ENCODE measurements around the gene ROPN1L.

ROPN1L gene

GRCh38 chr5:10445352-10445751 lies 3.7 kb downstream of the ROPN1L start:
- TF ChIP-seq CTCF (IDR thresholded peaks at IDR 0.05; ENCODE audit: control extremely low read depth, extremely low read depth, low read depth, missing control alignments): no peak
- CTCF ChIA-PET: interaction anchor here (1.1 to 1.5 kb wide), 3 partner anchors 22 to 182 kb away, joined by 3 to 6 read pairs (median 3); no protein-coding TSS in a partner anchor
- POLR2A ChIA-PET: no interaction called here

DNA sequence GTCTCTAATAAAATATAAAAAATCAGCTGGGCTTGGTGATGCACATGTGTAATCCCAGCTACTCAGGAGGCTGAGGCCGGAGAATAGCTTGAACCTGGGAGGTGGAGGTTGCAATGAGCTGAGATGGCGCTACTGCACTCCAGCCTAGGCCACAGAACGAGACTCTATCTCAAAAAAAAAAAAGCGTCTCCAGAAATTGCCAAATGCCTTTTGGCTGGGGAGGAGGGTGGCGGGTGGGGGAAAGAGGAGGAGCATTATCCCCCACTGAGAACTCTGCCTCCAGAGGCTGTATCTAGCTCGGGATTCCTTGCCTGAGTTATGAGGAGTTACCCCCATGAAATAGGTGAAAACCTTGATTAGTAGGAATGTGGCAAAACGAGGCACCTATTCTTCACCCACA lies 4.8 kb downstream of the ROPN1L start:
- ChIA-PET POLR2A (interaction anchor here (0.6 kb wide), 1 partner anchor 54 kb away, joined by 3 read pairs; no protein-coding TSS in a partner anchor), CTCF (interaction anchor here (0.7 to 1.5 kb wide), 3 partner anchors 21 to 244 kb away, joined by 3 read pairs; no protein-coding TSS in a partner anchor)
- no peak for TF ChIP-seq CTCF (IDR thresholded peaks at IDR 0.05; ENCODE audit: control extremely low read depth, extremely low read depth, low read depth, missing control alignments)
- DNase-seq (ENCODE audit: extremely low spot score): no peak

More at GRCh38 chr5:10445352-10445751, 3.7 kb downstream of the ROPN1L start:
- DNase-seq (ENCODE audit: extremely low spot score): no peak

GRCh38 chr5:10447041-10447440 lies 5.4 kb downstream of the ROPN1L start:
- POLR2A ChIA-PET: interaction anchor here (0.6 kb wide), 1 partner anchor 54 kb away, joined by 3 read pairs; no protein-coding TSS in a partner anchor
- CTCF ChIA-PET: no interaction called here
- no peak for DNase-seq (ENCODE audit: extremely low spot score)
- no peak for TF ChIP-seq CTCF (IDR thresholded peaks at IDR 0.05; ENCODE audit: control extremely low read depth, extremely low read depth, low read depth, missing control alignments)

GRCh38 chr5:10448754-10449360 lies 7.2 kb downstream of the ROPN1L start:
- TF ChIP-seq CTCF (IDR thresholded peaks at IDR 0.05; ENCODE audit: control extremely low read depth, extremely low read depth, low read depth, missing control alignments): no peak
- DNase-seq (ENCODE audit: extremely low spot score): no peak
- ChIA-PET CTCF (interaction anchor here (1.1 to 3.0 kb wide), 7 partner anchors 24 to 254 kb away, joined by 3 to 18 read pairs (median 4); no protein-coding TSS in a partner anchor), POLR2A (no interaction called here)

- no peak for DNase-seq (ENCODE audit: extremely low spot score)
- ChIA-PET POLR2A (no interaction called here), CTCF (interaction anchor here (1.3 to 8.0 kb wide), 16 partner anchors 10 to 731 kb away, joined by 3 to 119 read pairs (median 8); partner anchors contain the start of genes DAP and ROPN1L)
- TF ChIP-seq CTCF (IDR thresholded peaks at IDR 0.05; ENCODE audit: control extremely low read depth, extremely low read depth, low read depth, missing control alignments): no peak
Observed at GRCh38 chr5:10451137-10451824, 9.6 kb downstream of the ROPN1L start.

DNA sequence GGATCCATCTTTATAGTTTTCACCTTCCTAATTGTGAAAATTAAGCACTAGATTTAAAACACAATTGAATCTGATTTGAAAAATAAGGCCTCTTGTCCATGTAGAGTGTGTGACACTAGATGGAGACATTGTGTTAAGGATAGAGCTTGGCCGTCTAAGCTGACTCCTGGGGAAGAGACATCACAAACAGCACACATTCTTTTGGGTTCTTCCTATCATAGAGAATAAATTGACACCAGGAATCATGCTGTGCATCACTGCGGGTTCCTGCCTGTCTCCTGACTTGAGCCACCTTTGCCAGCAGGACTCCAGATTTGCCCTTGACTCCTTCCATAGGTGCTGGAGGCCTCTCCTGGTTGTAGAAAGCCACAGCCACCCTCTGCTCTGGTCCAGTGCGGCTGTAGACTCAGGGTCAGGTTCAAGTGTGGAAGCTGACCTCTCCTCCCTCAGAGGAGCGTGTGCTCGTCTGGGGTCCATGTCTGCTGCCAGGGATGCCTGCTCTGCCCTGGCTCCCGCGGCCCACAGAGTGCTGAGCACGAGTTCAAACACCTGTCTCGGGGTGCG lies 11.2 kb downstream of the ROPN1L start:
- peak; percentile 82 for DNase-seq (ENCODE audit: extremely low spot score)
- ChIA-PET POLR2A (no interaction called here), CTCF (interaction anchor here (0.7 to 8.0 kb wide), 45 partner anchors 10 to 657 kb away, joined by 3 to 119 read pairs (median 6); partner anchors contain the start of genes DAP and ROPN1L)
- TF ChIP-seq CTCF (IDR thresholded peaks at IDR 0.05; ENCODE audit: control extremely low read depth, extremely low read depth, low read depth, missing control alignments): peak; percentile 78
